Ishikawa (cell line): ENCODE data around the gene GRK5.

Source experiments
- CEBPB ChIP-seq: IDR thresholded peaks from 2 replicates; pipeline ENCODE4 v1.6.1; 2012
- CREB1 ChIP-seq: IDR thresholded peaks from 2 replicates; pipeline ENCODE4 v1.6.1; 2012; ENCODE audit warnings: low read depth
- EGR1 ChIP-seq: IDR thresholded peaks from 2 replicates; pipeline ENCODE4 v1.6.1; 2012
- EP300 ChIP-seq: IDR thresholded peaks from 2 replicates; pipeline ENCODE4 v1.6.1; 2012; ENCODE audit warnings: borderline replicate concordance
- FOXM1 ChIP-seq: IDR thresholded peaks from 2 replicates; pipeline ENCODE4 v1.6.1; 2012; ENCODE audit warnings: low read depth, borderline replicate concordance
- MAX ChIP-seq: IDR thresholded peaks from 2 replicates; pipeline ENCODE4 v1.6.1; 2012
- NFIC ChIP-seq: IDR thresholded peaks from 2 replicates; pipeline ENCODE4 v1.6.1; 2012
- RAD21 ChIP-seq: IDR thresholded peaks from 2 replicates; pipeline ENCODE4 v1.6.1; 2012; ENCODE audit warnings: low read depth
- REST ChIP-seq: IDR thresholded peaks from 2 replicates; pipeline ENCODE4 v1.6.1; 2012; ENCODE audit warnings: low read depth, mild to moderate bottlenecking
- TAF1 ChIP-seq: IDR thresholded peaks from 2 replicates; pipeline ENCODE4 v1.6.1; 2012; ENCODE audit warnings: low read depth, mild to moderate bottlenecking
- TCF12 ChIP-seq: IDR thresholded peaks from 2 replicates; pipeline ENCODE4 v1.6.1; 2012; ENCODE audit warnings: low read depth
- TEAD4 ChIP-seq: IDR thresholded peaks from 2 replicates; pipeline ENCODE4 v1.6.1; 2012
- USF1 ChIP-seq: IDR thresholded peaks from 2 replicates; pipeline ENCODE4 v1.6.1; 2012
- YY1 ChIP-seq: IDR thresholded peaks from 2 replicates; pipeline ENCODE4 v1.6.1; 2012; ENCODE audit warnings: low read depth
- ZBTB7A ChIP-seq: IDR thresholded peaks from 2 replicates; pipeline ENCODE4 v1.6.1; 2012; ENCODE audit warnings: low read depth

GRK5 gene

GRCh38 chr10:119483001-119483400, 275.6 kb downstream of the GRK5 start:
- no peak for TF ChIP-seq CEBPB
- no peak for TF ChIP-seq EGR1
- TF ChIP-seq ZBTB7A = no peak
- no peak for TF ChIP-seq CREB1
- no peak for TF ChIP-seq REST
- no peak for TF ChIP-seq EP300
- no peak for TF ChIP-seq MAX
- no peak for TF ChIP-seq TAF1
- no peak for TF ChIP-seq TEAD4
- no peak for TF ChIP-seq NFIC
- TF ChIP-seq TCF12 = no peak
- TF ChIP-seq YY1 = no peak
- no peak for TF ChIP-seq RAD21
- no peak for TF ChIP-seq FOXM1
- TF ChIP-seq USF1 = no peak

GRCh38 chr10:119483839-119484238, 276.5 kb downstream of the GRK5 start:
- TF ChIP-seq TAF1 = no peak
- TF ChIP-seq RAD21 = no peak
- TF ChIP-seq TCF12 = no peak
- no peak for TF ChIP-seq MAX
- TF ChIP-seq TEAD4 = no peak
- no peak for TF ChIP-seq CREB1
- TF ChIP-seq ZBTB7A = no peak

GRCh38 chr10:119488675-119489074, 281.3 kb downstream of the GRK5 start:
- TF ChIP-seq TCF12 (no peak), MAX (no peak), RAD21 (no peak), REST (no peak), FOXM1 (no peak), ZBTB7A (no peak), YY1 (no peak), CREB1 (no peak), USF1 (no peak)

GRCh38 chr10:119489991-119490326, 282.6 kb downstream of the GRK5 start:
- TF ChIP-seq TCF12 (no peak), CREB1 (no peak), TEAD4 (no peak), CEBPB (no peak)

GRCh38 chr10:119491966-119492757, 284.8 kb downstream of the GRK5 start:
- no peak for TF ChIP-seq REST
- TF ChIP-seq YY1 = no peak
- TF ChIP-seq CREB1 = no peak
- no peak for TF ChIP-seq TAF1
- TF ChIP-seq ZBTB7A = no peak
- TF ChIP-seq NFIC = no peak
- TF ChIP-seq TCF12 = no peak
- no peak for TF ChIP-seq RAD21
- no peak for TF ChIP-seq USF1
- TF ChIP-seq EP300 = no peak
- no peak for TF ChIP-seq CEBPB
- TF ChIP-seq TEAD4 = no peak
